SH-SY5Y (cell line): ENCODE results near the gene ADAM29.

ENCODE experiments used
- GATA2 ChIP-seq: IDR thresholded peaks from 2 replicates; pipeline ENCODE4 v1.6.1; 2011; ENCODE audit warnings: mild to moderate bottlenecking, low read depth, low read length
- GATA3 ChIP-seq: IDR thresholded peaks from 2 replicates; pipeline ENCODE4 v1.6.1; 2011; ENCODE audit warnings: low read depth, mild to moderate bottlenecking, low read length, moderate library complexity

DNA sequence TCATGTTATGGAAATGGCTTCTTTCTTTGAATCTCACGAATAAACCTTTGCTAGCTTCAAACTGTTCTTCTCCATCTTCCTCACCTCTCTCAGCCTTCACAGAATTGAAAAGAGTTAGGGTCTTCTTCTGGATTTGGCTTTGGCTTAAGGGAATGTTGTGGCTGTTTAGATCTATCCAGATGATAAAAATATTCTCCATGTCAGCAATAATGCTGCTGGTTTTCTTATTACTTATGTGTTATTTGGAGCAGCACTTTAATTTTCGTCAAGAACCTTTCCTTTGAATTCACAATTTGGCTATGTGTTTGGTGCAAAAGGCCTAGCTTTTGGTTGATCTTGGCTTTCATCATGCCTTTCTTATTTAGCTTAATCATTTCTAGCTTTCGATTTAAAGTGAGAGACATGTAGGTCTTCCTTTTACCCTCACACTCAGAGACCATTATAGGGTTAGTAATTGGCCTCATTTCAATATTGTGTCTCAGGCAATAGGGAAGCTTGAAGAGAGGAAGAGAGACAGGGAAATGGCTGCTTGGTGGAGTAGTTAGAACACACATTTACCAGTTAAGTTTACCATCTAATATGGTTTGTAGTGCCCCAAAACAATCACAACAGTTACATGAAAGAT lies 5.1 kb upstream of the ADAM29 start:
- TF ChIP-seq GATA2 (no peak), GATA3 (no peak)
